ENCODE measurements around the gene NAA38. TPM values are rescaled to one million over a fixed set of nuclear protein-coding genes. Genes with fewer than 3 reads are reported as not detected.
A peak's percentile ranks its signal among the peaks of the same experiment; 100 is the strongest.

Gene NAA38
- total RNA-seq, 1 experiment from 2014 or later = 50.2 TPM

DNA sequence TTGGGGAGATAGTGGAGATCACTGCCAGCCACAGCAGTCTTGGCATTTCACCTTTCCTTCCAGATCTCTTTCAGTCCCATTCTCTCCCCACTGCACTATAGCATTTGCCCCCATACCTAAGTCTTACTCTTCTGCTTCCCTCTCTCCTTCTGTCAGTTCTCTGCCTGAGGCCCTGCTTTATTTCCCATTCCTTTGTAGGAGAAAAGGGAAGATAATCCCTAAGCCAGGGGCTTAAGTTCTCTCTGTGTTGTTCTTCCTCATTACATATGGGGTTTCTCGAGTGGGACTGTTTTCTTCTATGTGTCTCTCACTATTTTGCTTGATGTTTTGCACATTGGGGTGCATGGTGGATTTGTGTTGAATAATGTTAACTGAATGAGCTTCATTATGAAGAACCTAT lies 16.9 kb downstream of the NAA38 start:
- Mint-ChIP-seq H3K9me3 (no peaks in the 10 kb centered on the region; a peak in 1 of 5 replicates), H3K36me3 (ENCODE audit: insufficient read depth in 1 of 3, low read depth in 3 of 3) (peaks cover 2 to 11% (median 9%) of the 10 kb centered on the region in 3 experiments; a peak in 5 of 7 replicates), H3K27me3 (ENCODE audit: low read depth) (peaks cover 30% of the 10 kb centered on the region), H3K4me1 (peaks cover 42 to 58% of the 10 kb centered on the region in 2 experiments), H3K4me3 (peak overlapping the region; percentile 89 to 94), H3K27ac (no peak overlapping the region)
- no peak overlapping the region for H2BK5ac ChIP-seq (ENCODE audit: insufficient read length, low read length)
- no peaks in the 10 kb centered on the region; the same call in 1 of the 2 replicates for H3K4me1 ChIP-seq (ENCODE audit: insufficient read depth, low read length)
- H3K9me3 ChIP-seq (ENCODE audit: control insufficient read depth, low read depth, low read length) = no peaks in the 10 kb centered on the region
- no peak overlapping the region for H3K9ac ChIP-seq (ENCODE audit: extremely low read depth, insufficient read length, low read length)
- no peak overlapping the region for H3K27ac ChIP-seq (ENCODE audit: insufficient read length, low read depth, low read length)
- H3T11ph ChIP-seq (ENCODE audit: low read length) = no peak overlapping the region
- DNase-seq = no peak
- no peak overlapping the region for H2BK12ac ChIP-seq (ENCODE audit: insufficient read length, low read depth, low read length)
- no CpG with 5 or more reads among the region's 1 CpG for whole genome bisulfite sequencing (ENCODE audit: extremely low coverage, insufficient read length, low lambda C conversion rate)
- H4K91ac ChIP-seq (ENCODE audit: insufficient read length, low read depth, low read length) = no peak overlapping the region
- H3K79me2 ChIP-seq (ENCODE audit: insufficient read depth, low read length) = no peaks in the 10 kb centered on the region
- H3K14ac ChIP-seq (ENCODE audit: insufficient read depth, low read length) = no peak overlapping the region
- no peak overlapping the region for H3K23ac ChIP-seq (ENCODE audit: insufficient read length, low read depth, low read length)
- H3K4me2 ChIP-seq (ENCODE audit: insufficient read depth, insufficient read length, low read length) = no peak overlapping the region
- no peak overlapping the region for H3K56ac ChIP-seq (ENCODE audit: insufficient read length, low read depth, low read length)
- H4K5ac ChIP-seq (ENCODE audit: insufficient read length, low read depth, low read length) = no peak overlapping the region
- peaks cover 45% of the 10 kb centered on the region for H3K23me2 ChIP-seq (ENCODE audit: insufficient read length, low read depth, low read length, poor library complexity, severe bottlenecking)
- H2AFZ ChIP-seq (ENCODE audit: low read length) = no peak overlapping the region
- H3K18ac ChIP-seq (ENCODE audit: insufficient read length, low read depth, low read length) = no peak overlapping the region
- H2BK15ac ChIP-seq (ENCODE audit: low read depth, low read length) = no peak overlapping the region
- no peak overlapping the region for H2BK20ac ChIP-seq (ENCODE audit: low read depth, low read length, poor library complexity, severe bottlenecking)
- no peak overlapping the region for H3K4ac ChIP-seq (ENCODE audit: low read depth, low read length)
- H4K8ac ChIP-seq (replicated peaks; ENCODE audit: insufficient read length, low read depth, low read length) = no peak overlapping the region
- no peaks in the 10 kb centered on the region for H3K79me1 ChIP-seq (ENCODE audit: insufficient read depth, low read depth, low read length, poor library complexity, severe bottlenecking)
- no peak overlapping the region for H2AK5ac ChIP-seq (ENCODE audit: insufficient read length, low read length)
- no peaks in the 10 kb centered on the region for H4K20me1 ChIP-seq (ENCODE audit: control insufficient read depth, insufficient read depth, insufficient read length)
- H2BK120ac ChIP-seq (ENCODE audit: low read depth, low read length, poor library complexity, severe bottlenecking) = no peak overlapping the region
- TF ChIP-seq CTCF (conservative IDR thresholded peaks at IDR 0.05) = no peak
- H3K27me3 ChIP-seq (ENCODE audit: insufficient read depth, low read length) = peaks cover 28% of the 10 kb centered on the region; the same call in 1 of the 2 replicates

All from H9 (cell line).